Measurements from ENCODE around the gene RTL5. TPM values are rescaled to one million over a fixed set of nuclear protein-coding genes. Genes with fewer than 3 reads are reported as not detected.
A peak's percentile ranks its signal among the peaks of the same experiment; 100 is the strongest.

The RTL5 gene
- polyA plus RNA-seq, 1 of the 3 experiments (the other 2 are of a cell fraction): 1.8 TPM

DNA sequence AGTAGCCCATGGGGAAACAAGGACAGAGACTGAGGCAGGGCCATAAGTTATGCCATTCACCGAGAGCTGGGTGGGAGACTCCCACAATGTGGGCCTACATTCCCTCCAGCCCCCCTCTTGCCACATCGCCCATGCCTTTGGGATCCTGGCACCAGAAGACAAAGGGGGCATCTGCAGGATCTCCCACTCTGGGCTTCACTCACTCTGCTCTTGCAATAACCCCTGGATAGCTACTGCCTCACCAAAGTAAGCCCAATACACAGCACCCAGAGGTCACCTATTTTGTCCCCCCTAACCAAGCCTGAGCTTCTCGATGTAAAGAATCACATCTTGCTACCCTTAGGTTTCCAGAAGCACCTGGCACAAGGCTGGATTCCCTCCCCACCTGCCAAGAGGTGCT, 741 bp upstream of the RTL5 start:
- Histone ChIP-seq H3K36me3 (replicated peaks in 1 of 2; ENCODE audit: control insufficient read depth in 1 of 2, insufficient read depth in 2 of 2, low read length in 1 of 2) (no peaks in the 10 kb centered on the region), H3K79me2 (ENCODE audit: insufficient read depth) (no peaks in the 10 kb centered on the region), H3K27ac (ENCODE audit: low read depth in 2 of 2, low read length in 1 of 2) (peak overlapping the region in 1 of 2 experiments; percentile 79; a peak in 2 of 4 replicates), H3K9me3 (no peaks in the 10 kb centered on the region), H3K4me1 (ENCODE audit: control insufficient read depth in 1 of 2, insufficient read depth in 2 of 2, low read depth in 1 of 2, low read length in 1 of 2) (peaks cover 0 to 38% of the 10 kb centered on the region in 2 experiments; a peak in 2 of 4 replicates), H3K4me3 (ENCODE audit: low read depth in 2 of 2, low read length in 1 of 2) (peak overlapping the region; percentile 48 to 57), H3F3A (replicated peaks; ENCODE audit: insufficient read depth) (no peaks in the 10 kb centered on the region), H3K9ac (no peak overlapping the region), H3K9me2 (no peaks in the 10 kb centered on the region), H4K20me1 (ENCODE audit: insufficient read depth) (no peaks in the 10 kb centered on the region), H3K4me2 (peak overlapping the region; percentile 76), H3K27me3 (ENCODE audit: insufficient read depth) (peaks cover 19% of the 10 kb centered on the region), H2AFZ (ENCODE audit: low read depth) (peak overlapping the region; percentile 70)
- CTCF ChIA-PET: interaction anchor here (0.6 to 15.8 kb wide), 7 partner anchors 18 to 134 kb away, joined by 3 to 257 read pairs (median 4); partner anchors contain the start of gene PIN4
- TF ChIP-seq POLR2AphosphoS5 (IDR thresholded peaks at IDR 0.05; ENCODE audit: low read depth, low read length) (no peak), FOXM1 (IDR thresholded peaks at IDR 0.05; ENCODE audit: low read depth) (no peak), GABPA (IDR thresholded peaks at IDR 0.05; ENCODE audit: low read depth) (no peak)
- TF ChIP-seq, protein P1, sequence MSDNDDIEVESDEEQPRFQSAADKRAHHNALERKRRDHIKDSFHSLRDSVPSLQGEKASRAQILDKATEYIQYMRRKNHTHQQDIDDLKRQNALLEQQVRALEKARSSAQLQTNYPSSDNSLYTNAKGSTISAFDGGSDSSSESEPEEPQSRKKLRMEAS (IDR thresholded peaks at IDR 0.05; ENCODE audit: low read depth): no peak
- TF ChIP-seq, protein P2, sequence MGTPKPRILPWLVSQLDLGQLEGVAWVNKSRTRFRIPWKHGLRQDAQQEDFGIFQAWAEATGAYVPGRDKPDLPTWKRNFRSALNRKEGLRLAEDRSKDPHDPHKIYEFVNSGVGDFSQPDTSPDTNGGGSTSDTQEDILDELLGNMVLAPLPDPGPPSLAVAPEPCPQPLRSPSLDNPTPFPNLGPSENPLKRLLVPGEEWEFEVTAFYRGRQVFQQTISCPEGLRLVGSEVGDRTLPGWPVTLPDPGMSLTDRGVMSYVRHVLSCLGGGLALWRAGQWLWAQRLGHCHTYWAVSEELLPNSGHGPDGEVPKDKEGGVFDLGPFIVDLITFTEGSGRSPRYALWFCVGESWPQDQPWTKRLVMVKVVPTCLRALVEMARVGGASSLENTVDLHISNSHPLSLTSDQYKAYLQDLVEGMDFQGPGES (IDR thresholded peaks at IDR 0.05; ENCODE audit: low read depth, low read length): no peak
- peak; percentile 33 for DNase-seq
- POLR2A ChIA-PET: interaction anchor here (0.7 to 2.4 kb wide), 12 partner anchors 8 to 145 kb away, joined by 3 to 22 read pairs (median 6); partner anchors contain the start of genes PIN4 and RPS4X
- WGBS (ENCODE audit: low lambda C conversion rate): 68% methylated on average over 3 of the region's 3 CpGs

DNA sequence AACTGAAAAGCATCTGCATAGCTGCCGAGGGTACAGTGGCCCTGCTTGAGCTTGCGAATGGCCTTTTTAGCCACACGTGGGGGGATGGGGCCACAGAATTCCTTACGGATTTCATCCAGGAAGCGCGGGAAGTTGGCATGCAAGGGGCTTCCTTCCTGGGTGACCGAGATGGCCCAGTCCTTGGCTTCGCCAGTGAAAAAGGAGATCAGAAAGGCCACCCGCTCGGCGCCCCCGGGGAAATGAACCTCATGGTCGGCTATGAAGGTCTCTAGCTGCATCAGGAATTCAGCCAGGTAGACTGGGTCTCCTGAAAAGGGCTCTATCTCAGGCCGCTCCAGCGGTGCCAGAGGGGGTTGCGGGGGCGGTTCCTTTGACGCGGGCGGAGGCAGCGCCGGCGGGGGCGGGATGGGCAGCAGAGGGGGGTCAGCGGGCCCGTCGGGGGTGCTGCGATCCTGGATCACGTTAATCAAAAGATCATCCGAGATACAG, 909 bp downstream of the RTL5 start:
- no peaks in the 10 kb centered on the region for H3K9me3 ChIP-seq
- H2AFZ ChIP-seq (ENCODE audit: low read depth): 0 out of 2 replicates have a peak overlapping the region, but pooled peaks have one; percentile 79
- H3K27ac ChIP-seq (ENCODE audit: low read depth in 2 of 2, low read length in 1 of 2): peak overlapping the region in 1 of 2 experiments; percentile 77; a peak in 2 of 4 replicates
- H3K36me3 ChIP-seq (replicated peaks in 1 of 2; ENCODE audit: control insufficient read depth in 1 of 2, insufficient read depth in 2 of 2, low read length in 1 of 2): no peaks in the 10 kb centered on the region
- ChIA-PET POLR2A (interaction anchor here (0.6 to 2.4 kb wide), 13 partner anchors 36 to 146 kb away, joined by 3 to 22 read pairs (median 5); partner anchors contain the start of genes PIN4 and RPS4X), CTCF (interaction anchor here (0.9 to 15.8 kb wide), 7 partner anchors 11 to 132 kb away, joined by 3 to 257 read pairs (median 4); no protein-coding TSS in a partner anchor)
- H3F3A ChIP-seq (replicated peaks; ENCODE audit: insufficient read depth): no peaks in the 10 kb centered on the region
- no peaks in the 10 kb centered on the region for H3K79me2 ChIP-seq (ENCODE audit: insufficient read depth)
- DNase-seq: no peak
- H3K9ac ChIP-seq: no peak overlapping the region
- peaks cover 19% of the 10 kb centered on the region for H3K27me3 ChIP-seq (ENCODE audit: insufficient read depth)
- 46% methylated on average over 22 of the region's 30 CpGs for WGBS (ENCODE audit: low lambda C conversion rate)
- peak overlapping the region; percentile 77; the same call in 1 of the 2 replicates for H3K4me2 ChIP-seq
- H3K9me2 ChIP-seq: no peaks in the 10 kb centered on the region
- H3K4me3 ChIP-seq (ENCODE audit: low read depth in 2 of 2, low read length in 1 of 2): peak overlapping the region; percentile 48 to 60; a peak in 3 of 4 replicates
- H4K20me1 ChIP-seq (ENCODE audit: insufficient read depth): no peaks in the 10 kb centered on the region
- peaks cover 9 to 54% of the 10 kb centered on the region in 2 experiments; a peak in 3 of 4 replicates for H3K4me1 ChIP-seq (ENCODE audit: control insufficient read depth in 1 of 2, insufficient read depth in 2 of 2, low read depth in 1 of 2, low read length in 1 of 2)
- no peak for TF ChIP-seq ELF1 (IDR thresholded peaks at IDR 0.05)
- TF ChIP-seq SIN3A (IDR thresholded peaks at IDR 0.05; ENCODE audit: borderline replicate concordance, low read depth, low read length): no peak
- no peak for TF ChIP-seq EZH2phosphoT487 (IDR thresholded peaks at IDR 0.05; ENCODE audit: borderline replicate concordance, low read depth)
- TF ChIP-seq MXI1 (IDR thresholded peaks at IDR 0.05; ENCODE audit: low read depth, low read length): no peak
- TF ChIP-seq POLR2AphosphoS5 (IDR thresholded peaks at IDR 0.05; ENCODE audit: low read depth, low read length): no peak
- TF ChIP-seq, protein P2 (IDR thresholded peaks at IDR 0.05; ENCODE audit: low read depth, low read length): no peak
